ENCODE results near the gene TTN.

GRCh38 chr2:178506524-178506923 is 300.7 kb downstream of the TTN start:
- TF ChIP-seq POLR2A (IDR thresholded peaks at IDR 0.05), result no peak
- TF ChIP-seq, protein P1, sequence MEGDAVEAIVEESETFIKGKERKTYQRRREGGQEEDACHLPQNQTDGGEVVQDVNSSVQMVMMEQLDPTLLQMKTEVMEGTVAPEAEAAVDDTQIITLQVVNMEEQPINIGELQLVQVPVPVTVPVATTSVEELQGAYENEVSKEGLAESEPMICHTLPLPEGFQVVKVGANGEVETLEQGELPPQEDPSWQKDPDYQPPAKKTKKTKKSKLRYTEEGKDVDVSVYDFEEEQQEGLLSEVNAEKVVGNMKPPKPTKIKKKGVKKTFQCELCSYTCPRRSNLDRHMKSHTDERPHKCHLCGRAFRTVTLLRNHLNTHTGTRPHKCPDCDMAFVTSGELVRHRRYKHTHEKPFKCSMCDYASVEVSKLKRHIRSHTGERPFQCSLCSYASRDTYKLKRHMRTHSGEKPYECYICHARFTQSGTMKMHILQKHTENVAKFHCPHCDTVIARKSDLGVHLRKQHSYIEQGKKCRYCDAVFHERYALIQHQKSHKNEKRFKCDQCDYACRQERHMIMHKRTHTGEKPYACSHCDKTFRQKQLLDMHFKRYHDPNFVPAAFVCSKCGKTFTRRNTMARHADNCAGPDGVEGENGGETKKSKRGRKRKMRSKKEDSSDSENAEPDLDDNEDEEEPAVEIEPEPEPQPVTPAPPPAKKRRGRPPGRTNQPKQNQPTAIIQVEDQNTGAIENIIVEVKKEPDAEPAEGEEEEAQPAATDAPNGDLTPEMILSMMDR (IDR thresholded peaks at IDR 0.05), result no peak
